Body of pancreas (tissue), 4 donors: Measurements from ENCODE around the gene RTL1.

Source experiments
- CTCF ChIP-seq, 7 experiments: fragments of 450-650 bp in 4 of 7; fragments of 200-600 bp in 3 of 7; sonication (generic) in 3 of 7; IDR thresholded peaks; one replicate each; pipeline ENCODE4 v1.5.1; 2016 to 2019; ENCODE audit warnings: antibody characterized with exemption in 7 of 7
- POLR2A ChIP-seq, 3 donors: fragments of 450-650 bp; IDR thresholded peaks; one replicate each; pipeline ENCODE4 v1.6.1; 2016; ENCODE audit warnings: antibody characterized with exemption in 3 of 3, mild to moderate bottlenecking in 2 of 3

- TF ChIP-seq CTCF (IDR thresholded peaks at IDR 0.05), result no peak
- no peak for TF ChIP-seq POLR2A (IDR thresholded peaks at IDR 0.05)
Observed at GRCh38 chr14:100845341-100845740, 58.2 kb downstream of the RTL1 start.
